ENCODE results near the gene PUS7L.

- TF ChIP-seq ISL1 (CRISPR knock-in tag; IDR thresholded peaks at IDR 0.05): no peak
- TF ChIP-seq ZC3H10 (CRISPR knock-in tag; IDR thresholded peaks at IDR 0.05): no peak
- TF ChIP-seq ZNF8 (CRISPR knock-in tag; IDR thresholded peaks at IDR 0.05): no peak
- TF ChIP-seq ZFP3 (CRISPR knock-in tag; IDR thresholded peaks at IDR 0.05): no peak
- TF ChIP-seq, protein P1, sequence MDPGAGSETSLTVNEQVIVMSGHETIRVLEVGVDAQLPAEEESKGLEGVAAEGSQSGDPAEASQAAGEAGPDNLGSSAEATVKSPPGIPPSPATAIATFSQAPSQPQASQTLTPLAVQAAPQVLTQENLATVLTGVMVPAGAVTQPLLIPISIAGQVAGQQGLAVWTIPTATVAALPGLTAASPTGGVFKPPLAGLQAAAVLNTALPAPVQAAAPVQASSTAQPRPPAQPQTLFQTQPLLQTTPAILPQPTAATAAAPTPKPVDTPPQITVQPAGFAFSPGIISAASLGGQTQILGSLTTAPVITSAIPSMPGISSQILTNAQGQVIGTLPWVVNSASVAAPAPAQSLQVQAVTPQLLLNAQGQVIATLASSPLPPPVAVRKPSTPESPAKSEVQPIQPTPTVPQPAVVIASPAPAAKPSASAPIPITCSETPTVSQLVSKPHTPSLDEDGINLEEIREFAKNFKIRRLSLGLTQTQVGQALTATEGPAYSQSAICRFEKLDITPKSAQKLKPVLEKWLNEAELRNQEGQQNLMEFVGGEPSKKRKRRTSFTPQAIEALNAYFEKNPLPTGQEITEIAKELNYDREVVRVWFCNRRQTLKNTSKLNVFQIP (CRISPR knock-in tag; IDR thresholded peaks at IDR 0.05; ENCODE audit: borderline replicate concordance, low read depth): no peak
- TF ChIP-seq RARB (CRISPR knock-in tag; IDR thresholded peaks at IDR 0.05): no peak
- no peak for TF ChIP-seq OSR1 (CRISPR knock-in tag; IDR thresholded peaks at IDR 0.05)
- no peak for TF ChIP-seq TOX (CRISPR knock-in tag; IDR thresholded peaks at IDR 0.05; ENCODE audit: borderline replicate concordance)
- TF ChIP-seq ZNF565 (CRISPR knock-in tag; conservative IDR thresholded peaks at IDR 0.05; ENCODE audit: low read depth): no peak
- TF ChIP-seq, protein P2, sequence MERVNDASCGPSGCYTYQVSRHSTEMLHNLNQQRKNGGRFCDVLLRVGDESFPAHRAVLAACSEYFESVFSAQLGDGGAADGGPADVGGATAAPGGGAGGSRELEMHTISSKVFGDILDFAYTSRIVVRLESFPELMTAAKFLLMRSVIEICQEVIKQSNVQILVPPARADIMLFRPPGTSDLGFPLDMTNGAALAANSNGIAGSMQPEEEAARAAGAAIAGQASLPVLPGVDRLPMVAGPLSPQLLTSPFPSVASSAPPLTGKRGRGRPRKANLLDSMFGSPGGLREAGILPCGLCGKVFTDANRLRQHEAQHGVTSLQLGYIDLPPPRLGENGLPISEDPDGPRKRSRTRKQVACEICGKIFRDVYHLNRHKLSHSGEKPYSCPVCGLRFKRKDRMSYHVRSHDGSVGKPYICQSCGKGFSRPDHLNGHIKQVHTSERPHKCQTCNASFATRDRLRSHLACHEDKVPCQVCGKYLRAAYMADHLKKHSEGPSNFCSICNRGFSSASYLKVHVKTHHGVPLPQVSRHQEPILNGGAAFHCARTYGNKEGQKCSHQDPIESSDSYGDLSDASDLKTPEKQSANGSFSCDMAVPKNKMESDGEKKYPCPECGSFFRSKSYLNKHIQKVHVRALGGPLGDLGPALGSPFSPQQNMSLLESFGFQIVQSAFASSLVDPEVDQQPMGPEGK (CRISPR knock-in tag; IDR thresholded peaks at IDR 0.05; ENCODE audit: borderline replicate concordance): no peak
- TF ChIP-seq ARNTL (CRISPR knock-in tag; IDR thresholded peaks at IDR 0.05; ENCODE audit: borderline replicate concordance, low read depth): no peak
- TF ChIP-seq, protein P3, sequence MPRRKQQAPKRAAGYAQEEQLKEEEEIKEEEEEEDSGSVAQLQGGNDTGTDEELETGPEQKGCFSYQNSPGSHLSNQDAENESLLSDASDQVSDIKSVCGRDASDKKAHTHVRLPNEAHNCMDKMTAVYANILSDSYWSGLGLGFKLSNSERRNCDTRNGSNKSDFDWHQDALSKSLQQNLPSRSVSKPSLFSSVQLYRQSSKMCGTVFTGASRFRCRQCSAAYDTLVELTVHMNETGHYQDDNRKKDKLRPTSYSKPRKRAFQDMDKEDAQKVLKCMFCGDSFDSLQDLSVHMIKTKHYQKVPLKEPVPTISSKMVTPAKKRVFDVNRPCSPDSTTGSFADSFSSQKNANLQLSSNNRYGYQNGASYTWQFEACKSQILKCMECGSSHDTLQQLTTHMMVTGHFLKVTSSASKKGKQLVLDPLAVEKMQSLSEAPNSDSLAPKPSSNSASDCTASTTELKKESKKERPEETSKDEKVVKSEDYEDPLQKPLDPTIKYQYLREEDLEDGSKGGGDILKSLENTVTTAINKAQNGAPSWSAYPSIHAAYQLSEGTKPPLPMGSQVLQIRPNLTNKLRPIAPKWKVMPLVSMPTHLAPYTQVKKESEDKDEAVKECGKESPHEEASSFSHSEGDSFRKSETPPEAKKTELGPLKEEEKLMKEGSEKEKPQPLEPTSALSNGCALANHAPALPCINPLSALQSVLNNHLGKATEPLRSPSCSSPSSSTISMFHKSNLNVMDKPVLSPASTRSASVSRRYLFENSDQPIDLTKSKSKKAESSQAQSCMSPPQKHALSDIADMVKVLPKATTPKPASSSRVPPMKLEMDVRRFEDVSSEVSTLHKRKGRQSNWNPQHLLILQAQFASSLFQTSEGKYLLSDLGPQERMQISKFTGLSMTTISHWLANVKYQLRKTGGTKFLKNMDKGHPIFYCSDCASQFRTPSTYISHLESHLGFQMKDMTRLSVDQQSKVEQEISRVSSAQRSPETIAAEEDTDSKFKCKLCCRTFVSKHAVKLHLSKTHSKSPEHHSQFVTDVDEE (CRISPR knock-in tag; IDR thresholded peaks at IDR 0.05): no peak
- TF ChIP-seq ZFP30 (CRISPR knock-in tag; IDR thresholded peaks at IDR 0.05): no peak
These were observed 83.3 kb downstream of the PUS7L start for GRCh38 chr12:43675048-43675904.

All from SK-N-SH treated with all-trans-retinoic acid at 6 μM for 48 hours (cell line).